ENCODE measurements around the gene TTLL3. TPM values are rescaled to one million over a fixed set of nuclear protein-coding genes. Genes with fewer than 3 reads are reported as not detected.

The TTLL3 gene
- total RNA-seq, 1 donor from 2014 or later, result 42.2 TPM

- no peak for DNase-seq (ENCODE audit: extremely low spot score, unreplicated experiment)
- Mint-ChIP-seq H3K27ac (no peak overlapping the region), H3K4me1 (ENCODE audit: unreplicated experiment) (no peaks in the 10 kb centered on the region), H3K36me3 (peaks cover 4% of the 10 kb centered on the region), H3K9me3 (no peaks in the 10 kb centered on the region), H3K27me3 (no peaks in the 10 kb centered on the region), H3K4me3 (no peak overlapping the region)
- TF ChIP-seq CTCF (conservative IDR thresholded peaks at IDR 0.05), result no peak
Measured at GRCh38 chr3:9779075-9779593, 30.9 kb upstream of the TTLL3 start.

- H3K27me3 Mint-ChIP-seq, result no peaks in the 10 kb centered on the region
- peaks cover 6% of the 10 kb centered on the region for H3K36me3 Mint-ChIP-seq
- H3K4me3 Mint-ChIP-seq, result no peak overlapping the region
- no peak for DNase-seq (ENCODE audit: extremely low spot score, unreplicated experiment)
- H3K4me1 Mint-ChIP-seq (ENCODE audit: unreplicated experiment), result no peaks in the 10 kb centered on the region
- no peak for TF ChIP-seq CTCF (conservative IDR thresholded peaks at IDR 0.05)
- no peak overlapping the region for H3K27ac Mint-ChIP-seq
- no peaks in the 10 kb centered on the region for H3K9me3 Mint-ChIP-seq
Measured at GRCh38 chr3:9779721-9780457, 30.2 kb upstream of the TTLL3 start.

DNA sequence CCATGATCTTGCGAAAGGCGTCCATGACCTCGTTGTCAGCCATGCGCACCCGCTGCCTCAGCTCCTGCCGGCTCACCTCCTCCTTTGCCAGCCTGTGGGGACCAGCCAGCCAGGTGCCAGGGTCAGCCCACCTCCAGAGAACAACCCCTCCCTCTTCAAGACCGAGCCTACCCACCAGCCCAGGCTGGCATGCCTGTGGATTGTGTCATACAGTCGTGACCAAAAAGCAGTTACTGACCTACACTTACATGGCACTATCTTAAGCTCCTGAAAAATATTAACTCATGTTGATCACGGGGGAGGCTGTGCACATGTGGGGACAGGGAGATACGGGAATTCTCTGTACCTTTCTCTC is 29.6 kb upstream of the TTLL3 start:
- peaks cover 9% of the 10 kb centered on the region for H3K36me3 Mint-ChIP-seq

GRCh38 chr3:9780910-9781309 is 29.2 kb upstream of the TTLL3 start:
- no peak overlapping the region for H3K27ac Mint-ChIP-seq
- no peaks in the 10 kb centered on the region for H3K9me3 Mint-ChIP-seq
- no peak for DNase-seq (ENCODE audit: extremely low spot score, unreplicated experiment)
- no peak for TF ChIP-seq CTCF (conservative IDR thresholded peaks at IDR 0.05)
- H3K4me1 Mint-ChIP-seq (ENCODE audit: unreplicated experiment), result no peaks in the 10 kb centered on the region
- no peaks in the 10 kb centered on the region for H3K27me3 Mint-ChIP-seq
- no peak overlapping the region for H3K4me3 Mint-ChIP-seq
- peaks cover 12% of the 10 kb centered on the region for H3K36me3 Mint-ChIP-seq

More for the DNA sequence above, 29.6 kb upstream of the TTLL3 start:
- Mint-ChIP-seq H3K4me3 (no peak overlapping the region), H3K9me3 (no peaks in the 10 kb centered on the region), H3K4me1 (ENCODE audit: unreplicated experiment) (no peaks in the 10 kb centered on the region), H3K27ac (no peak overlapping the region), H3K27me3 (no peaks in the 10 kb centered on the region)
- DNase-seq (ENCODE audit: extremely low spot score, unreplicated experiment), result no peak
- no peak for TF ChIP-seq CTCF (conservative IDR thresholded peaks at IDR 0.05)

- Mint-ChIP-seq H3K4me1 (ENCODE audit: unreplicated experiment) (no peaks in the 10 kb centered on the region), H3K27me3 (no peaks in the 10 kb centered on the region)
- no peak for TF ChIP-seq CTCF (conservative IDR thresholded peaks at IDR 0.05)
Measured at GRCh38 chr3:9781551-9781950, 28.5 kb upstream of the TTLL3 start.

More at GRCh38 chr3:9781551-9781950, 28.5 kb upstream of the TTLL3 start:
- DNase-seq (ENCODE audit: extremely low spot score, unreplicated experiment), result no peak
- Mint-ChIP-seq H3K36me3 (peaks cover 17% of the 10 kb centered on the region), H3K4me3 (no peak overlapping the region), H3K27ac (no peak overlapping the region), H3K9me3 (no peaks in the 10 kb centered on the region)
